Right lobe of liver (tissue), 6 donors: ENCODE data around the gene SERPINA1. TPM values are rescaled to one million over a fixed set of nuclear protein-coding genes. Genes with fewer than 3 reads are reported as not detected.
A peak's percentile ranks its signal among the peaks of the same experiment; 100 is the strongest.

Source experiments
- ATAC-seq, 4 donors: fragments of 200-7000 bp; cut with Tn5 transposase; one replicate each; pipeline ENCODE4 v1.9.1; 2020; ENCODE audit warnings: mild to moderate bottlenecking in 4 of 4, moderate library complexity in 4 of 4
- DNase-seq, 3 donors: peaks; one replicate each; pipeline ENCODE4 v3.0.0-alpha.2; 2020
- H3K27ac ChIP-seq, 3 donors: fragments of 200-600 bp; one replicate each; pipeline ENCODE4 v1.8.0; 2022
- H3K27me3 ChIP-seq, 2 donors: fragments of 200-600 bp; one replicate each; pipeline ENCODE4 v1.8.0; 2022
- H3K36me3 ChIP-seq, 4 donors: fragments of 200-600 bp; sonication (generic) in 1 of 4; one replicate each; pipeline versions ENCODE4 v1.5.1 to v1.8.0; 2017 to 2022; ENCODE audit warnings: control low read depth in 1 of 4
- H3K4me1 ChIP-seq, 4 donors: fragments of 200-600 bp; sonication (generic) in 1 of 4; one replicate each; pipeline versions ENCODE4 v1.5.1 to v1.8.0; 2017 to 2022; ENCODE audit warnings: control low read depth in 1 of 4
- H3K4me3 ChIP-seq, 3 donors: fragments of 200-600 bp; one replicate each; pipeline ENCODE4 v1.8.0; 2022
- H3K9me3 ChIP-seq, 4 donors: fragments of 200-600 bp; sonication (generic) in 1 of 4; one replicate each; pipeline versions ENCODE4 v1.5.1 to v1.8.0; 2017 to 2022; ENCODE audit warnings: control low read depth in 1 of 4
- CTCF ChIP-seq, 4 donors: fragments of 200-600 bp in 3 of 4; fragments of 450-650 bp in 1 of 4; IDR thresholded peaks; one replicate each; pipeline versions ENCODE4 v1.5.1 to v1.8.0; 2016 to 2022; ENCODE audit warnings: antibody characterized with exemption in 4 of 4, mild to moderate bottlenecking in 2 of 4
- POLR2A ChIP-seq: fragments of 450-650 bp; IDR thresholded peaks from one replicate; pipeline ENCODE4 v1.6.1; 2017; ENCODE audit warnings: antibody characterized with exemption, mild to moderate bottlenecking
- WGBS: methylation state at CpG from one replicate; pipeline ENCODE4 v1.1.6; 2018; ENCODE audit warnings: low coverage, low lambda C conversion rate; ENCODE audit not compliant: insufficient coverage; ENCODE audit errors: missing lambda C conversion rate; 5-methylcytosine and 5-hydroxymethylcytosine counted together
- intact Hi-C, 2 donors: fragments of 100-400 bp; cut with DNase I; formaldehyde crosslinking; loops; one replicate each; pipeline versions ENCODE4 v1.11.2 to v1.14.1; 2022
- total RNA-seq, 6 experiments: library from RNA; depleted of rRNA in 2 of 6; stranded (reverse); fragments of >200 nt in 2 of 6; fragmentation: NEBNext Ultra II Directional in 3 of 6; extraction: Animal tissue kit (Norgen Biotek cat#: 25700) in 3 of 6; gene quantifications; one replicate each; pipeline versions ENCODE4 v1.1.0 to v1.2.4, GENCODE V29; 2016 to 2023
- donor health status: DM: no; HTN: yes; CAD: no.
- donor health status: DM: no; HTN: no; CAD: no.
- donor health status: DM: no; HTN: no; CAD: no.
- donor health status: DM: no; HTN: yes; CAD: no.
- donor health status: DM: no; HTN: yes; CAD: no.

SERPINA1 gene
- total RNA-seq, 6 experiments from 2014 or later: 18,575 to 39,670 (median 31,917) TPM

- DNase-seq (no peak), ATAC-seq (peak; percentile 6 to 29 (median 14))
- H3K27me3 ChIP-seq: no peaks in the 10 kb centered on the region
- H3K27ac ChIP-seq: no peak overlapping the region
- H3K4me3 ChIP-seq: no peak overlapping the region
- no peaks in the 10 kb centered on the region for H3K36me3 ChIP-seq
- H3K9me3 ChIP-seq: no peaks in the 10 kb centered on the region
- intact Hi-C loops: no loop called here
- TF ChIP-seq CTCF (IDR thresholded peaks at IDR 0.05): no peak
- no peak for TF ChIP-seq POLR2A
- WGBS: 85% methylated on average over 6 of the region's 12 CpGs
- H3K4me1 ChIP-seq: no peaks in the 10 kb centered on the region
Measured at GRCh38 chr14:94367347-94368242, 20.8 kb downstream of the SERPINA1 start.

- DNase-seq: no peak
- no peak within 1 kb of the TSS for H3K27ac ChIP-seq
- intact Hi-C loops: no loop called here
- ATAC-seq: no peak
- H3K4me1 ChIP-seq: no peaks in the 10 kb centered on the region
- TF ChIP-seq POLR2A (no peak), CTCF (IDR thresholded peaks at IDR 0.05) (no peak)
- H3K4me3 ChIP-seq: no peak within 1 kb of the TSS
- no peaks in the 10 kb centered on the region for H3K9me3 ChIP-seq
- no peaks in the 10 kb centered on the region for H3K27me3 ChIP-seq
- no peaks in the 10 kb centered on the region for H3K36me3 ChIP-seq
- 71% methylated on average over 7 of the region's 14 CpGs for WGBS
Measured at GRCh38 chr14:94366146-94366915, 22.1 kb downstream of the SERPINA1 start, which contains the start of gene SERPINA2. Gene SERPINA2 (minus strand): TSS chr14:94366698.

- Histone ChIP-seq H3K27me3 (no peaks in the 10 kb centered on the region), H3K9me3 (no peaks in the 10 kb centered on the region), H3K4me3 (no peak overlapping the region), H3K4me1 (peaks cover 0 to 6% (median 2%) of the 10 kb centered on the region in 4 donors), H3K27ac (no peak overlapping the region), H3K36me3 (no peaks in the 10 kb centered on the region)
- intact Hi-C loops: no loop called here
- WGBS: 73% methylated on average over 3 of the region's 3 CpGs
- DNase-seq (no peak), ATAC-seq (no peak)
- TF ChIP-seq CTCF (IDR thresholded peaks at IDR 0.05): no peak
- TF ChIP-seq POLR2A: no peak
Measured at GRCh38 chr14:94365624-94366023, 22.8 kb downstream of the SERPINA1 start.

GRCh38 chr14:94364964-94365363, 23.4 kb downstream of the SERPINA1 start:
- no peaks in the 10 kb centered on the region for H3K27me3 ChIP-seq
- intact Hi-C loops: no loop called here
- WGBS: no CpG with 5 or more reads among the region's 5 CpGs
- no peak overlapping the region for H3K27ac ChIP-seq
- DNase-seq (no peak), ATAC-seq (peak in 3 of 4 donors; percentile 12 to 34 (median 34))
- no peak for TF ChIP-seq CTCF (IDR thresholded peaks at IDR 0.05)
- TF ChIP-seq POLR2A: no peak
- peaks cover 0 to 7% (median 2%) of the 10 kb centered on the region in 4 donors for H3K4me1 ChIP-seq
- H3K9me3 ChIP-seq: no peaks in the 10 kb centered on the region
- no peak overlapping the region for H3K4me3 ChIP-seq
- H3K36me3 ChIP-seq: no peaks in the 10 kb centered on the region
